ENCODE results near the gene KLHL12. TPM values are rescaled to one million over a fixed set of nuclear protein-coding genes. Genes with fewer than 3 reads are reported as not detected.
A peak's percentile ranks its signal among the peaks of the same experiment; 100 is the strongest.

The KLHL12 gene
- total and polyA plus RNA-seq, 2 donors (not counting 3 experiments of a cell fraction or from before 2014, with no cell fraction given) = 22.8 to 23.0 TPM

- ChIA-PET POLR2A (no interaction called here), CTCF (interaction anchor here (1.4 to 1.7 kb wide), 3 partner anchors 20 to 28 kb away, joined by 3 to 6 read pairs (median 4); no protein-coding TSS in a partner anchor)
- no peak overlapping the region for H3K9ac ChIP-seq (replicated peaks; ENCODE audit: extremely low read depth, insufficient read depth, low read length)
- H3K4me3 ChIP-seq (replicated peaks in 1 of 3; ENCODE audit: insufficient read depth in 1 of 3, low read depth in 1 of 3, low read length in 3 of 3) = no peak overlapping the region
- H4K20me1 ChIP-seq (replicated peaks; ENCODE audit: control insufficient read depth, extremely low read depth, insufficient read depth, low read length) = no peaks in the 10 kb centered on the region
- no peak for FAIRE-seq
- no peaks in the 10 kb centered on the region for H3K9me3 ChIP-seq (replicated peaks; ENCODE audit: control insufficient read depth, insufficient read depth, low read length)
- TF ChIP-seq POLR2A (IDR thresholded peaks at IDR 0.05; ENCODE audit: low read depth, low read length) (no peak), EZH2 (IDR thresholded peaks at IDR 0.05; ENCODE audit: borderline replicate concordance, low read depth, low read length, severe bottlenecking) (no peak)
- H3K36me3 ChIP-seq (ENCODE audit: control insufficient read depth in 2 of 2, extremely low read depth in 1 of 2, insufficient read depth in 2 of 2, low read length in 2 of 2) = no peaks in the 10 kb centered on the region
- DNase-seq (ENCODE audit: low read depth, low spot score) = no peak
- no peak overlapping the region for H3K27ac ChIP-seq (ENCODE audit: insufficient read depth, low read depth, low read length)
- no peaks in the 10 kb centered on the region for H3K9me1 ChIP-seq (replicated peaks; ENCODE audit: control insufficient read depth, extremely low read depth, insufficient read depth, low read length)
- H3K79me2 ChIP-seq (ENCODE audit: control insufficient read depth, insufficient read depth, low read length) = no peaks in the 10 kb centered on the region
- H2AFZ ChIP-seq (ENCODE audit: low read depth, low read length) = no peak overlapping the region
- peaks cover 11 to 29% of the 10 kb centered on the region in 2 experiments for H3K27me3 ChIP-seq (ENCODE audit: control insufficient read depth in 2 of 2, insufficient read depth in 2 of 2, low read length in 2 of 2)
- dilution Hi-C loops (cut with MboI; ENCODE audit: extremely low pct_ligation_motif_present, low sequenced_read_pairs) (no loop called here), intact Hi-C loops (cut with micrococcal nuclease) (no loop called here)
- H3K4me1 ChIP-seq (ENCODE audit: control insufficient read depth, extremely low read depth, insufficient read depth, low read length) = peaks cover 9% of the 10 kb centered on the region
- H3K4me2 ChIP-seq (ENCODE audit: insufficient read depth, low read length) = no peak overlapping the region
- BruUV-seq (replicated peaks) = no TSS peak
Observed at GRCh38 chr1:202972046-202972445, 45.0 kb upstream of the KLHL12 start.

GRCh38 chr1:202968895-202969295 is 41.9 kb upstream of the KLHL12 start:
- Histone ChIP-seq H3K4me1 (ENCODE audit: control insufficient read depth, extremely low read depth, insufficient read depth, low read length) (peaks cover 19% of the 10 kb centered on the region), H3K9me3 (replicated peaks; ENCODE audit: control insufficient read depth, insufficient read depth, low read length) (no peaks in the 10 kb centered on the region), H3K9me1 (replicated peaks; ENCODE audit: control insufficient read depth, extremely low read depth, insufficient read depth, low read length) (no peaks in the 10 kb centered on the region), H3K79me2 (ENCODE audit: control insufficient read depth, insufficient read depth, low read length) (no peaks in the 10 kb centered on the region), H2AFZ (ENCODE audit: low read depth, low read length) (peak overlapping the region; percentile 9), H4K20me1 (replicated peaks; ENCODE audit: control insufficient read depth, extremely low read depth, insufficient read depth, low read length) (no peaks in the 10 kb centered on the region), H3K36me3 (ENCODE audit: control insufficient read depth in 2 of 2, extremely low read depth in 1 of 2, insufficient read depth in 2 of 2, low read length in 2 of 2) (no peaks in the 10 kb centered on the region), H3K27me3 (ENCODE audit: control insufficient read depth in 2 of 2, insufficient read depth in 2 of 2, low read length in 2 of 2) (peaks cover 0 to 9% of the 10 kb centered on the region in 2 experiments), H3K4me2 (ENCODE audit: insufficient read depth, low read length) (no peak overlapping the region), H3K27ac (ENCODE audit: insufficient read depth, low read depth, low read length) (no peak overlapping the region), H3K4me3 (replicated peaks in 1 of 3; ENCODE audit: insufficient read depth in 1 of 3, low read depth in 1 of 3, low read length in 3 of 3) (no peak overlapping the region), H3K9ac (replicated peaks; ENCODE audit: extremely low read depth, insufficient read depth, low read length) (no peak overlapping the region)
- CTCF ChIA-PET = interaction anchor here (1.0 to 1.9 kb wide), 6 partner anchors 9 to 38 kb away, joined by 4 to 10 read pairs (median 6); partner anchors contain the start of gene TMEM183A
- intact Hi-C loops (cut with micrococcal nuclease) = loop anchor here (2.0 to 10.0 kb wide), 4 partner anchors 38 to 624 kb away; partner anchors contain the start of genes KLHL12, PPP1R12B, RABIF and TMEM183A
- TF ChIP-seq MAX (IDR thresholded peaks at IDR 0.05; ENCODE audit: insufficient read depth, insufficient read length) = no peak
- peak; percentile 68 to 73 for TF ChIP-seq CTCF (IDR thresholded peaks at IDR 0.05; ENCODE audit: extremely low read depth in 1 of 2, insufficient read depth in 1 of 2, low read depth in 1 of 2, low read length in 2 of 2)
- TF ChIP-seq FOS (IDR thresholded peaks at IDR 0.05; ENCODE audit: borderline replicate concordance, insufficient read depth, low read length) = no peak
- POLR2A ChIA-PET = no interaction called here
- FAIRE-seq (peak; percentile 79), DNase-seq (ENCODE audit: low read depth, low spot score) (peak; percentile 62)
- dilution Hi-C loops (cut with MboI; ENCODE audit: extremely low pct_ligation_motif_present, low sequenced_read_pairs) = no loop called here
- BruUV-seq (replicated peaks) = no TSS peak

Data from endothelial cell of umbilical vein (primary cell).